Measurements from ENCODE around the gene SLC39A1. TPM values are rescaled to one million over a fixed set of nuclear protein-coding genes. Genes with fewer than 3 reads are reported as not detected.
A peak's percentile ranks its signal among the peaks of the same experiment; 100 is the strongest.

Gene SLC39A1
- total RNA-seq, 2 experiments from 2014 or later, result 41.6 to 44.2 TPM

DNA sequence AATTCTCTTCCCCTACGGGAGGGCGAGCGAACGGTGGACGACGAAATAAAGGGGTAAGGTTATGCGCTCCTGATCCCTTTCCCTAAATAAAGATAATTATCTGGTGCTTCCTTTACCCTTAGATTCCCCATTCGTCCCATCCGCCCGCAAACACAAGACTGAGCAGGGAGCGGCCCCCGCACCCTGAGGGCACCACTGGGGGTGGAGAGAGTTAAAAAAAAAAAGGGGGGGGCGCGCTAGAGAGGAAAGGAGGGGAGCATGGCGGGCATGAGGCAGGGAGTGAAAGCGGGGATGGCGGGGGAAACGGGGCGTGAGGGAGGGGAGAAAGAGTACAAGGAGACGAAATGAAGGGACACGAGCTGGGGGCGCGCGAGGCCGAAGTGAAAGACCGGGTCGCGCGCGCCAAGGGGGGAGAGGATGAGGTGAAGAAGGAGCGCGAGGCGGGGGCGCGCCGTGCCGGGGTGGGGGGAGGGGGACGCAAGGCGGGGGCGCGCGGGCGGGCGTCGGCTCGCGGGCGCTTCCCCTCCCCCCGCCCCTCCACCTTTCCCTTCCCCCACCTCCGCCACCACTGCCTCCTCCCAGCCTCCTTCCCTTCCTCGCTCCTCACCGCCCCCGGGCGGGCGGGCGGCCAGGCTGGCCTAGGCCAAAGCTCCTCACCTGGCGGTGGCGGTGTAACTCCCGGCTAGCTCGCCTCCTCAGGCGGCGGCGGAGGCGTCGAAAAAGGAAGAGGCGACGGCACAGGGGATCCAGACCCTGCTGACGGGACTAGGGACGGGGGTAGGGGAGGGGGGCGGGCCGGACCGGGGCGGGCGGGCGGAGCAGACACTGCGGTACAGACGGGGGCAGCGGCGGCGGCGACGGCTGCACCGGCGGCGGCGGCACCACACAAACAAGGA lies 41.0 kb downstream of the SLC39A1 start:
- BruUV-seq (replicated peaks), result no TSS peak

DNA sequence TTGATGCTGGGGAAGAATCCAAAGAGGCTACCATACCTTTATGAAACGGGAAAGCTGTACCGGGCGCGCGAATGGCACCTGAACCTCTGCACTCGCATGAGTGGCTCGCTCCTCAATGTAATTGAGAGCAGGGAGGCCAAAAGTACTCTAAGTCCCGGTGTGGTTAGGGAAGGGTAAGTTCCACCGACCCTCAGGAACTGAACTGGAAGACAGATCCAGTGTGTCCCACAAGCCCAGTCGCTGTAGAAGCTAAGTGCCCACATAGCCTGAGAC lies 41.6 kb downstream of the SLC39A1 start:
- H3K4me2 ChIP-seq (ENCODE audit: low read length), result peak overlapping the region; percentile 95
- no peaks in the 10 kb centered on the region for H3K9me2 ChIP-seq (ENCODE audit: insufficient read depth, low read length)
- DNase-seq (ENCODE audit: low spot score), result peak; percentile 32
- CTCF ChIA-PET (ENCODE audit: unreplicated experiment), result interaction anchor here (0.9 kb wide), 1 partner anchor 65 kb away, joined by 5 read pairs; no protein-coding TSS in a partner anchor
- intact Hi-C loops (cut with micrococcal nuclease; ENCODE audit: unreplicated experiment), result loop anchor here (2.0 to 5.0 kb wide), 5 partner anchors 55 to 125 kb away; partner anchors contain the start of genes JTB and RAB13
- BruUV-seq (replicated peaks), result TSS peak; percentile 53
- no peak for TF ChIP-seq EZH2phosphoT487 (IDR thresholded peaks at IDR 0.05; ENCODE audit: borderline replicate concordance, low read depth, low read length)
- TF ChIP-seq, protein P1, sequence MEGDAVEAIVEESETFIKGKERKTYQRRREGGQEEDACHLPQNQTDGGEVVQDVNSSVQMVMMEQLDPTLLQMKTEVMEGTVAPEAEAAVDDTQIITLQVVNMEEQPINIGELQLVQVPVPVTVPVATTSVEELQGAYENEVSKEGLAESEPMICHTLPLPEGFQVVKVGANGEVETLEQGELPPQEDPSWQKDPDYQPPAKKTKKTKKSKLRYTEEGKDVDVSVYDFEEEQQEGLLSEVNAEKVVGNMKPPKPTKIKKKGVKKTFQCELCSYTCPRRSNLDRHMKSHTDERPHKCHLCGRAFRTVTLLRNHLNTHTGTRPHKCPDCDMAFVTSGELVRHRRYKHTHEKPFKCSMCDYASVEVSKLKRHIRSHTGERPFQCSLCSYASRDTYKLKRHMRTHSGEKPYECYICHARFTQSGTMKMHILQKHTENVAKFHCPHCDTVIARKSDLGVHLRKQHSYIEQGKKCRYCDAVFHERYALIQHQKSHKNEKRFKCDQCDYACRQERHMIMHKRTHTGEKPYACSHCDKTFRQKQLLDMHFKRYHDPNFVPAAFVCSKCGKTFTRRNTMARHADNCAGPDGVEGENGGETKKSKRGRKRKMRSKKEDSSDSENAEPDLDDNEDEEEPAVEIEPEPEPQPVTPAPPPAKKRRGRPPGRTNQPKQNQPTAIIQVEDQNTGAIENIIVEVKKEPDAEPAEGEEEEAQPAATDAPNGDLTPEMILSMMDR (conservative IDR thresholded peaks at IDR 0.05; ENCODE audit: low read length), result no peak
- peaks cover 55% of the 10 kb centered on the region for H3K79me2 ChIP-seq (ENCODE audit: insufficient read depth, low read depth, low read length)
- peak overlapping the region; percentile 90 for H3K27ac ChIP-seq (ENCODE audit: low read depth, low read length, poor library complexity, severe bottlenecking)
- POLR2A ChIA-PET, result interaction anchor here (0.6 to 4.1 kb wide), 11 partner anchors 9 to 168 kb away, joined by 3 to 32 read pairs (median 3); partner anchors contain the start of genes DENND4B, JTB and SLC39A1
- no peaks in the 10 kb centered on the region for H3K9me3 ChIP-seq (ENCODE audit: low read length)
- H2AFZ ChIP-seq (ENCODE audit: low read length), result peak overlapping the region; percentile 20; the same call in 1 of the 2 replicates
- H3K36me3 ChIP-seq (ENCODE audit: insufficient read depth, low read length), result peaks cover 35% of the 10 kb centered on the region
- peaks cover 28% of the 10 kb centered on the region for H3K4me1 ChIP-seq (ENCODE audit: insufficient read depth, low read length, poor library complexity, severe bottlenecking)
- H3K4me3 ChIP-seq (ENCODE audit: low read depth, low read length, poor library complexity, severe bottlenecking), result peak overlapping the region; percentile 97
- peaks cover 25% of the 10 kb centered on the region; the same call in 1 of the 2 replicates for H4K20me1 ChIP-seq (ENCODE audit: insufficient read depth, low read length)

More for the DNA sequence above, 41.0 kb downstream of the SLC39A1 start:
- intact Hi-C loops (cut with micrococcal nuclease; ENCODE audit: unreplicated experiment), result loop anchor here (2.0 to 5.0 kb wide), 3 partner anchors 54 to 126 kb away; partner anchors contain the start of gene JTB
- peaks cover 25% of the 10 kb centered on the region; the same call in 1 of the 2 replicates for H4K20me1 ChIP-seq (ENCODE audit: insufficient read depth, low read length)
- peaks cover 28% of the 10 kb centered on the region for H3K4me1 ChIP-seq (ENCODE audit: insufficient read depth, low read length, poor library complexity, severe bottlenecking)
- no peak for TF ChIP-seq EZH2phosphoT487 (IDR thresholded peaks at IDR 0.05; ENCODE audit: borderline replicate concordance, low read depth, low read length)
- TF ChIP-seq, protein P1 (conservative IDR thresholded peaks at IDR 0.05; ENCODE audit: low read length), result peak; percentile 28; the same call in 1 of the 2 replicates
- peak overlapping the region; percentile 97 for H3K4me3 ChIP-seq (ENCODE audit: low read depth, low read length, poor library complexity, severe bottlenecking)
- CTCF ChIA-PET (ENCODE audit: unreplicated experiment), result interaction anchor here (0.6 to 0.9 kb wide), 3 partner anchors 23 to 65 kb away, joined by 4 to 5 read pairs (median 4); no protein-coding TSS in a partner anchor
- H3K9me3 ChIP-seq (ENCODE audit: low read length), result no peaks in the 10 kb centered on the region
- H3K36me3 ChIP-seq (ENCODE audit: insufficient read depth, low read length), result peaks cover 33% of the 10 kb centered on the region
- H3K9me2 ChIP-seq (ENCODE audit: insufficient read depth, low read length), result no peaks in the 10 kb centered on the region
- H3K27ac ChIP-seq (ENCODE audit: low read depth, low read length, poor library complexity, severe bottlenecking), result peak overlapping the region; percentile 90
- H3K79me2 ChIP-seq (ENCODE audit: insufficient read depth, low read depth, low read length), result peaks cover 49% of the 10 kb centered on the region
- POLR2A ChIA-PET, result interaction anchor here (0.6 to 4.1 kb wide), 16 partner anchors 8 to 105 kb away, joined by 3 to 32 read pairs (median 4); partner anchors contain the start of genes CREB3L4, DENND4B, JTB and SLC39A1
- DNase-seq (ENCODE audit: low spot score), result peak; percentile 88
- H3K4me2 ChIP-seq (ENCODE audit: low read length), result peak overlapping the region; percentile 95
- H2AFZ ChIP-seq (ENCODE audit: low read length), result peak overlapping the region; percentile 20; the same call in 1 of the 2 replicates
